MCF 10A (cell line): Measurements from ENCODE around the gene HES5. TPM values are rescaled to one million over a fixed set of nuclear protein-coding genes. Genes with fewer than 3 reads are reported as not detected.

Experiments
- BruUV-seq: library from RNA; stranded (reverse); fragments of 400-500 nt; replicated peaks from 2 replicates; lab custom pipeline; 2021; lab: Mats Ljungman, UMichigan
- CTCF ChIA-PET: fragments of 300-600 bp; sonication (Branson Sonifier 250); formaldehyde crosslinking; extraction: SDS; loops from one replicate; lab custom pipeline; 2021; ENCODE audit warnings: antibody characterized with exemption, inconsistent platforms; lab: Yijun Ruan, JAX
- POLR2A ChIA-PET: fragments of 300-600, 350-650 bp; sonication (Branson Sonifier 250); formaldehyde crosslinking; extraction: SDS; loops from one replicate; lab custom pipeline; 2020; ENCODE audit warnings: antibody characterized with exemption, inconsistent platforms; lab: Yijun Ruan, JAX
- DNase-seq: peaks from one replicate; pipeline ENCODE4 v3.0.0-alpha.2; 2018; ENCODE audit not compliant: unreplicated experiment
- H3K27ac Mint-ChIP-seq: one replicate; pipeline ENCODE4 v1.8.0; 2022; ENCODE audit warnings: mild to moderate bottlenecking, low read depth, mixed read lengths; ENCODE audit not compliant: unreplicated experiment
- H3K27me3 Mint-ChIP-seq: one replicate; pipeline ENCODE4 v1.8.0; 2022; ENCODE audit warnings: mixed read lengths; ENCODE audit not compliant: insufficient read depth, unreplicated experiment
- H3K36me3 Mint-ChIP-seq: one replicate; pipeline ENCODE4 v1.8.0; 2022; ENCODE audit warnings: mild to moderate bottlenecking, moderate library complexity, mixed read lengths; ENCODE audit not compliant: insufficient read depth, unreplicated experiment
- H3K4me1 Mint-ChIP-seq: one replicate; pipeline ENCODE4 v1.8.0; 2022; ENCODE audit warnings: mixed read lengths; ENCODE audit not compliant: insufficient read depth, unreplicated experiment
- H3K4me3 Mint-ChIP-seq: one replicate; pipeline ENCODE4 v1.8.0; 2022; ENCODE audit warnings: mild to moderate bottlenecking, moderate library complexity, mixed read lengths; ENCODE audit not compliant: unreplicated experiment
- H3K9me3 Mint-ChIP-seq: one replicate; pipeline ENCODE4 v1.8.0; 2022; ENCODE audit warnings: mixed read lengths; ENCODE audit not compliant: unreplicated experiment
- intact Hi-C: fragments of 100-400 bp; cut with micrococcal nuclease; formaldehyde crosslinking; loops from 2 replicates; pipeline ENCODE4 v1.14.1; 2022
- total RNA-seq: library from RNA; stranded (reverse); gene quantifications from 2 replicates; pipeline ENCODE4 v1.2.3, GENCODE V29; 2022
- TF ChIP-seq, protein P1 (sequence below): fragments of 200-600 bp; IDR thresholded peaks from one replicate; pipeline ENCODE4 v1.8.0; 2022; ENCODE audit warnings: antibody characterized with exemption, mild to moderate bottlenecking; ENCODE audit not compliant: unreplicated experiment

The HES5 gene
- total RNA-seq, 1 experiment from 2014 or later: not detected

DNA sequence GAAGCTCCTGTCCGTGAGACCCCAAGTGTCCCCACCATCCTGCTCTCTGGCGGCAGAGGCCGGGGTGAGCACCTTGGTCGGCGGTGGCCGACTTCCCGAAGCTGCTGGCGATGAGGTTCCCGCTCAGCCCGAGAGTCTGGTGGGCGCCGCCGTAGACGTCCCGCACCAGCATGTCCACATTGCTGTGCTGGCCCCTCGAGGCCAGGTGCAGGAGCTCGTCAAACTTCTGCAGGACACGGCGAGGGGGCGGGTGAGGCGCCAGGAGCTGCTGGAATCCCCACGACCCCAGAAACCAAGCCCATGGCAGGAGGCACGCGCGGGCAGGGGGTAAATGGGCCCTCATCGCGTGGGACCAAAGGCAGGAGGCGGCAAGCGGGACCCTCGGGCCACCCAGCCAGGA is 10.3 kb downstream of the HES5 start:
- Mint-ChIP-seq H3K27ac (no peak overlapping the region), H3K27me3 (no peaks in the 10 kb centered on the region), H3K36me3 (peaks cover 34% of the 10 kb centered on the region), H3K4me3 (no peak overlapping the region), H3K9me3 (no peaks in the 10 kb centered on the region), H3K4me1 (peaks cover 10% of the 10 kb centered on the region)
- ChIA-PET CTCF (interaction anchor here (1.1 to 2.1 kb wide), 2 partner anchors 11 to 28 kb away, joined by 6 to 13 read pairs; no protein-coding TSS in a partner anchor), POLR2A (no interaction called here)
- BruUV-seq: no TSS peak
- no peak for DNase-seq
- intact Hi-C loops: no loop called here
- TF ChIP-seq, protein P1, sequence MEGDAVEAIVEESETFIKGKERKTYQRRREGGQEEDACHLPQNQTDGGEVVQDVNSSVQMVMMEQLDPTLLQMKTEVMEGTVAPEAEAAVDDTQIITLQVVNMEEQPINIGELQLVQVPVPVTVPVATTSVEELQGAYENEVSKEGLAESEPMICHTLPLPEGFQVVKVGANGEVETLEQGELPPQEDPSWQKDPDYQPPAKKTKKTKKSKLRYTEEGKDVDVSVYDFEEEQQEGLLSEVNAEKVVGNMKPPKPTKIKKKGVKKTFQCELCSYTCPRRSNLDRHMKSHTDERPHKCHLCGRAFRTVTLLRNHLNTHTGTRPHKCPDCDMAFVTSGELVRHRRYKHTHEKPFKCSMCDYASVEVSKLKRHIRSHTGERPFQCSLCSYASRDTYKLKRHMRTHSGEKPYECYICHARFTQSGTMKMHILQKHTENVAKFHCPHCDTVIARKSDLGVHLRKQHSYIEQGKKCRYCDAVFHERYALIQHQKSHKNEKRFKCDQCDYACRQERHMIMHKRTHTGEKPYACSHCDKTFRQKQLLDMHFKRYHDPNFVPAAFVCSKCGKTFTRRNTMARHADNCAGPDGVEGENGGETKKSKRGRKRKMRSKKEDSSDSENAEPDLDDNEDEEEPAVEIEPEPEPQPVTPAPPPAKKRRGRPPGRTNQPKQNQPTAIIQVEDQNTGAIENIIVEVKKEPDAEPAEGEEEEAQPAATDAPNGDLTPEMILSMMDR: no peak

DNA sequence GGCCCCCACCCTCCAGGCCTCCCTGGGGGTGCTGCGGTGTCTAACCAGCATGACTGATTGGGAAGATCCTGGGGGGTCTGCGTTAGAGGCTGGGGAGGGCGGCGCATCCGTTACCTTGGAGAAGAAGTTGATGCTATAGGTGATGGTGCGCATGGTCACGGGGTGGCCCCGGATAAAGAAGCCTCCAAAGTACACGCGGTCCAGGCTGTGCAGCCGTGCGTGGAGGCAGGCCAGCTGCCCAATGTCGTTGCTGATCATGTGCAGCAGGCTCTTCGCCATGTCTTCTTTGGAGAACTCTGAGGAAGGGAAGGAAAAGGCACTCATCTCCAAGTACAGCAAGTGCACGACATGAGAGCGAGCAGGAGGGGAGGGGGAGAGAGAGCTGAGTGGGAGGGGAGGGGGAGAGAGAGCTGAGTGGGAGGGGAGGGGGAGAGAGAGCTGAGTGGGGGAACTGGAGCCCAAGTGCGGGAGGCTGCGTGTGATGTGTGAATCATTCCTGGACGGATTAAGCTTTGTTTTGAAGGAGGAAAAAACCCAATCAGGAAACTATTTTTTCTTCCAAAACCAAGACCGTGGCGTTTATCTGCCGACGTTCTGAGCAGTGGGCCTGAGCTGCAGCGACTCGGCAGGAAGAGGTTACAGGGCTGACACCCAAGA is 10.9 kb downstream of the HES5 start:
- no TSS peak for BruUV-seq
- H3K27ac Mint-ChIP-seq: no peak overlapping the region
- peaks cover 33% of the 10 kb centered on the region for H3K36me3 Mint-ChIP-seq
- peaks cover 4% of the 10 kb centered on the region for H3K4me1 Mint-ChIP-seq
- ChIA-PET POLR2A (no interaction called here), CTCF (interaction anchor here (1.1 to 2.1 kb wide), 2 partner anchors 12 to 29 kb away, joined by 6 to 13 read pairs; no protein-coding TSS in a partner anchor)
- TF ChIP-seq, protein P1: no peak
- no peaks in the 10 kb centered on the region for H3K9me3 Mint-ChIP-seq
- intact Hi-C loops: no loop called here
- H3K4me3 Mint-ChIP-seq: no peak overlapping the region
- H3K27me3 Mint-ChIP-seq: no peaks in the 10 kb centered on the region
- DNase-seq: no peak

DNA sequence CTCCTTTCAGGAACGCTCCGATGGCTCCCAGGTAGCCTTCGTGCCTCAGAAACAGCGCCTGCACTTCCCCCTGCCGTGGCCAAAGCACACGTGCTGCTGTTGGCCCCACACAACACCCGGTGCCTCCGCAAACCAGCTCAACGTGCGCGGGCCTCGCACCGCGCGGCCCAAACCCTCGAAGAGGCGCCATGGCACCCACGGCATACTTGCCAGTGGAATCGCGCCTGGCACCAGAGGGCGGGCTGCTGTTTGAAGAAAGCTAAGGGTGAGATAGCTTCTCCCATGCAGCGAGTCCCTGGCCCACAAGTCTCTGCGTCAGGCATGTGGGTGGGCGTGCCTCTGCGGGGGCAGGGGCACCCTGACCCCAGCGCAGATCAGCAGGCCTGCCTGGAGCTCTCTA is 11.5 kb downstream of the HES5 start:
- peaks cover 31% of the 10 kb centered on the region for H3K36me3 Mint-ChIP-seq
- POLR2A ChIA-PET: no interaction called here
- no peak overlapping the region for H3K27ac Mint-ChIP-seq

DNA sequence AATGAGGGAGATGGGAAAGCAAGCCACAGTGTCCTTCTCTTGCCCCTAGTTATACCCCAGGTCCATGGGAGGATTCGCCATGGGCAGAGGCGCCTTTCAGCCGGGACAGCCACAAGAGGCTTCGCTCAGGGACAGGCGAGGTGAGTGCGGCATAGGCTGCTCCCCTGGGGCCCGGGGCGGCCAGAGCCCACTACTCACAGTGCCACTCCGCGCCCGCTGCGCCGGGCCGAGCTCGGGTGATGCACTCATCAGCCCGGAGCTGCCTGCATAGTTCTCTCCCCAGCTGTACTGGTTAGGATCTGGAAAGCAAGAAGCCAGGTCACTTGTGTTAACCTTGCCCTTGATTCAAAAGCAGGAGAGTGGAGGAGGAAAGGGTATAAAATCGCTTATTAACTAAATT is 12.1 kb downstream of the HES5 start:
- intact Hi-C loops: no loop called here
- no peak overlapping the region for H3K27ac Mint-ChIP-seq
- TF ChIP-seq, protein P1: no peak
- ChIA-PET CTCF (interaction anchor here (2.1 kb wide), 1 partner anchor 30 kb away, joined by 13 read pairs; no protein-coding TSS in a partner anchor), POLR2A (no interaction called here)
- DNase-seq: no peak
- H3K36me3 Mint-ChIP-seq: peaks cover 33% of the 10 kb centered on the region
- no peaks in the 10 kb centered on the region for H3K27me3 Mint-ChIP-seq
- no peak overlapping the region for H3K4me3 Mint-ChIP-seq
- no TSS peak for BruUV-seq
- no peaks in the 10 kb centered on the region for H3K9me3 Mint-ChIP-seq
- no peaks in the 10 kb centered on the region for H3K4me1 Mint-ChIP-seq

More for the DNA sequence above, 11.5 kb downstream of the HES5 start:
- intact Hi-C loops: no loop called here
- TF ChIP-seq, protein P1: no peak
- BruUV-seq: no TSS peak
- Mint-ChIP-seq H3K4me3 (no peak overlapping the region), H3K4me1 (no peaks in the 10 kb centered on the region), H3K9me3 (no peaks in the 10 kb centered on the region), H3K27me3 (no peaks in the 10 kb centered on the region)
- CTCF ChIA-PET: interaction anchor here (1.1 to 2.1 kb wide), 2 partner anchors 13 to 29 kb away, joined by 6 to 13 read pairs; no protein-coding TSS in a partner anchor
- no peak for DNase-seq
